Stimulated activated naive CD4-positive, alpha-beta T cell (primary cell): ENCODE data around the gene ADAMTSL5.
"Not testable (repeated sequence)": the region's sequence is repeated elsewhere in the genome, so short reads cannot be mapped to it uniquely, and the experiment has no call there.

ENCODE experiments used
- DNase-seq, 6 experiments: peaks; one replicate each; lab custom pipeline; 2025; lab: John Stamatoyannopoulos, UW

ADAMTSL5 gene

DNA sequence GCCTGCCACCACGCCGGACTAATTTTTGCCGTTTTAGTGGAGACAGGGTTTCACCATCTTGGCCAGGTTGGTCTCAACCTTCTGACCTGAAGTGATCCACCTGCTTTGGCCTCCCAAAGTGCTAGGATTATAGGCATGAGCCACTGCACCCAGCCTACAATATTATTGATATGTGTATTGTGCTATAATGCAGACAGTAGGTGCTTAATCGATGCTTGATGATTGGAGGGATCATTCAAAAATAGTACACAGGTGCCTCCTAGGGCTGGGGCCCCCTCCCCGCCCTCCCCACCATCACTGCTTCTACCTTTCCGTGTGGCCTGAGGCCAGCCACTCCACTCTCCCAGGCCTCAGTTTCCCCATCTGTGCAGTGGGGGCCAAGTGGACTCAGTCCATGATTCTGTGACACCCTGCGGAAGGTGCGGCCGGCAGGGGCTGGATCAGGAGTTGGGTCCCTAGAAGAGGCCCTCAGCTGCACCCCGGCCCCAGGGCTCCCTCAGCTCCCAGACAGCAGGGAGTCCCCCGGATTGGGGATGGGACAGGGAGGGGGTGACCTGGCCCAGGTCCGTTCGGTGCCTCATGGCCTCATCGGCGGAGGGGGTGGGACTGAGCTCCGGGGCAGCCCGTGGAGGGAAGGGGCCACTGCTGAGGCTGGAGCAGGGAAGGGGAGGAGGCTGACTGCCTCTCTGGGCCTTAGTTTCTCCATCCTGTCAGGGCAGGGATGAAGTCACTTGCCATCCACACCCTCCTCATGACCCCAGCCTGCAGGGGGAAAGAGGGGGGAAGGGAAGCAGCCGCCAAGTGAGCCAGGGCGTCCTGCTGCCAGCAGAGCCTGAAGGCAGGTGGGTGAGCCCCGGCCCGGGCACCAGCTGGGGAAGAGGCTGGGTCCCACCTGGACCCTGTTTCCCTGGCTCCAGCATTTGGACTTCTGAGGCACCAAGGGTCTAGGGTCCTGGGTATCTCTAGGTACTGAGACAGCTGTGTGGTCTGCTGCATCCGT is 1.2 kb downstream of the ADAMTSL5 start:
- DNase-seq = no peak

GRCh38 chr19:1510807-1511206 is 2.0 kb downstream of the ADAMTSL5 start:
- DNase-seq = no peak

DNA sequence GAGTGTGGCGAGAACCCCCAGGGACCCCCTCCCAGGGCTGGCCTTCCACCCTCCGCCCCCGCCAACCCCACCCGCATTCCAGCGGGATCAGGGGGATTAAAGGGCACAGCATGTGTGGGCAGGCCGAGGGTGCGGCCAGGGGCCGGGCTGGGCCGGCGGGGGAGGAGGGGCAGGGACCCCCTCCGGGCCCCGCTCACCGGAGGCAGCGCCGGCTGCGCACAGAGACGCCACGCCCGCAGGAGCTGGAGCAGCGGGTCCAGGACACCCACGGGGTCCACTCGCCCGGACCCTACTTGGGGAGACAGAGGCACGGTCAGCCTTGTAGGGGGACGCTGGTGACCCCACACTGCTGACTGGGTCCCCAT is 2.4 kb downstream of the ADAMTSL5 start:
- DNase-seq = no peak

- no peak for DNase-seq
Measured at GRCh38 chr19:1509602-1510441, 3.0 kb downstream of the ADAMTSL5 start.

- no peak for DNase-seq
Measured at GRCh38 chr19:1508507-1508856, 4.3 kb downstream of the ADAMTSL5 start.

DNA sequence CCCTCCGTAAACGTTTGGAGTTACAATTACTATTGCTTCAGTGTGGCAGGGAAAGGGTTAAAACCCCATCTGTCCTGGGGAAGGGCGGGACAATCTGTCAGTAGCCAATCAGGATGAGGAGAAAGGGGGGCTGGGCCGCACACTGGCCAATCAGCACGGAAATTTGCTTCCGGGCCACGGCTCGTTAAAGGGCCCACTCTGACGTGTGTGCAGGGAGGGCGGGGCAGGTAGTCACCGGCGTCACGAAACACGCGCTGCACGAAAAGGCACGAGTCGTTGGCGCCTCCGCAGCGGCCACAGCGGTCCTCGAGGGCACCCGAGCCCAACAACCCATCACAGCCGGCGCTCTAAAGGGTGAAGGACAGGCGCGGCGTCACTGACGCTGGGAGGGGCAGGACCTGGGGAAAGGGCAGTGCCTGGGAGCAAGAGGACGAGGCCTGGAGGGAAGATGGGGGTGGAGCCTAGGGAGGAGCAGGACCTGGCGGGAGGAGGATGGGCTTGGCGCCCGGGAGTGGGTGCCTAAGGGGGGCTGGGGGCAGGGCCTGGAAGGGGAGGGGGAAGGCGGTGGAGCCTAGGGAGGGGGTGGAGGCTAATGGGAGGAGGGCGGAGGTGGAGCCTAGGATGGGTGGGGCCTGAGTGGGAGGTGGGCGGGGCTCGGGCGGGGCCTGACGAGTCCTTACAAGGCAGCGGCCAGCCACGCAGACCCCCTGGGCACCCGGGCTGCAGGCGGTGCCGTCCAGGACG is 4.9 kb downstream of the ADAMTSL5 start:
- peak; percentile 89 to 95 (median 92) for DNase-seq

GRCh38 chr19:1507192-1507660 is 5.6 kb downstream of the ADAMTSL5 start:
- no peak for DNase-seq

GRCh38 chr19:1505991-1506881 is 6.6 kb downstream of the ADAMTSL5 start:
- no peak for DNase-seq

DNA sequence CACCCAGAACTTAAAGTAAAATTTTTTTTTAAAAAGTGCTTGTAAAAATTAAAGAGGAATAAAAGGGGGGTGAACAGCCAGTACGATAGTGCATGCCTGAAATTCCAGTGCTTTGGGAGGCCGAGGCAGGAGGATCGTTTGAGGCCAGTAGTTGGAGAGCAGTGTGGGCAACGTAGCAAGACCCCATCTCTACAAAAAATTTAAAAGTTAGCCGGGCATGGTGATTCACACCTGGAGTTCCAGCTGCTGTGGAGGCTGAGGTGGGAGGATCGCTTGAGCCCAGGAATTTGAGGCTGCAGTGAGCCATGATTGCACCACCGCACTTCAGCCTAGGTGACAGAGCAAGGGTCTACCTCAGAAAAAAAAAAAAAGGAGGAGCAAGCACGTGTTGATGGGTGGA is 7.8 kb downstream of the ADAMTSL5 start:
- no peak for DNase-seq

- DNase-seq = no peak
Measured at GRCh38 chr19:1503925-1504773, 8.7 kb downstream of the ADAMTSL5 start.

GRCh38 chr19:1503089-1503924 is 9.5 kb downstream of the ADAMTSL5 start:
- peak in 4 of 6 experiments; percentile 52 to 60 (median 57) for DNase-seq

DNA sequence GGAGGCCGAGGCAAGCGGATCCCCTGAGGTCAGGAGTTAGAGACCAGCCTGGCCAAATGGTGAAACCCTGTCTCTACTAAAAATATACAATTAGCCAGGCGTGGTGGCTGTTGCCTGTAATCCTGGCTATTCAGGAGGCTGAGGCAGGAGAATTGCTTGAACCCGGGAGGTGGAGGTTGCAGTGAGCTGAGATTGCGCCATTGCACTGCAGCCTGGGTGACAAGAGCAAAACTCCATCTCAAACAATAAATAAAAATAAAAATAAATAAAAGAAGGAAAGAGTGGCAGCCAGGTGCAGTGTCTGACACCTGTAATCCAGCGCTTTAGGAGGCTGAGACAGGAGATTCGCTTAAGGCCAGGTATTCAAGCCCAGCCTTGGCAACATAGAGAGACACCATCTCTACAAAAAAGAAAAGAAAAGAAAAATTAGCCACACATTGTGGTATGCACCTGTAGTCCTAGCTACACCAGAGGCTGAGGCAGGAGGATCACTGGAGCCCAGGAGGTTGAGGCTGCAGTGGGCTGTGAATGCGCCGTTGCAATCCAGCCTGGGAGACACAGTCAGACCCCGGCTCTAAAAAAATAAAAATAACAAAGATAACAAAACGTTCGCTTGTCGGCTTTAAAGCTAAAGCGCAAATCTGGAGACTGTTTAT is 10.3 kb downstream of the ADAMTSL5 start:
- DNase-seq = no peak

- DNase-seq = no peak
Measured at GRCh38 chr19:1501200-1501595, 11.6 kb downstream of the ADAMTSL5 start.

DNA sequence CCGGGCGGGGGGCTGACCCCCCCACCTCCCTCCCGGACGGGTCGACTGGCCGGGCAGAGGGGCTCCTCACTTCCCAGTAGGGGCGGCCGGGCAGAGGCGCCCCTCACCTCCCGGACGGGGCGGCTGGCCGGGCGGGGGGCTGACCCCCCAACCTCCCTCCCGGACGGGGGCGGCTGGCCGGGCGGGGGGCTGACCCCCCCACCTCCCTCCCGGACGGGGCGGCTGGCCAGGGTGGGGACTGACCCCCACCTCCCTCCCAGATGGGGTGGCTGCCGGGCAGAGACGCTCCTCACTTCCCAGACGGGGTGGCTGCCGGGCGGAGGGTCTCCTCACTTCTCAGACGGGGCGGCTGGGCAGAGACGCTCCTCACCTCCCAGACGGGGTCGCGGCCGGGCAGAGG is 13.6 kb downstream of the ADAMTSL5 start:
- DNase-seq = not testable (repeated sequence)

DNA sequence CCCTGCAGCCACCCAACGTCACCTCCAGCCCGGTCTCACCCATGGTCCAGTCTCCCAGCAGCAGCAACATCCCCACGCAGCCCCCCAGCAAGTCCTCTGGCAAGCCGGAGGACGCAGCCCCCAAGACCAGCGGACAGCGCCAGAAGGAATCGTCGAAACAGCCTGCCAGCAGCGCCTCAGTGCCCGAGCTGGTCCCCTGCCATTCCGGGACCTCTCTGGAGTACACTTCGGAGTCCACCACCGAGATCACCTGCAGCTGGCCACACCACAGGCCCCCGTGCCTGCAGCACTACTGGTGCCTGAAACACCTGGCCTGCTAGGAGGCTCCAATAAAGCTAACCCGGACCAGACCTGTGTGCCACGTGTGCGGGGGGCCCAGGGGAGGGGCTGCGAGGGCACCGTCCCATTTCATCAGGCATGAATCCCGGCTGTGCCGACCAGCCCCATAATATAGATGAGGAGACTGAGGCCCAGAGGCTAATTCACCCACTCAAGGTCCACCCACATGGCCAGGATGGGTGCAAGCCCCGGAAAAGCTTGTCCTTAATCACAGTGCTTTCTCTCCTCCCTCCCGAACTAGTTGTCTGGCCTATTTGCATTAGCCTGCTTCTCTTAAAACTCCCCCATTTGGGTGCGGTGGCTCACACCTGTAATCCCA is 15.1 kb downstream of the ADAMTSL5 start:
- no peak for DNase-seq

DNA sequence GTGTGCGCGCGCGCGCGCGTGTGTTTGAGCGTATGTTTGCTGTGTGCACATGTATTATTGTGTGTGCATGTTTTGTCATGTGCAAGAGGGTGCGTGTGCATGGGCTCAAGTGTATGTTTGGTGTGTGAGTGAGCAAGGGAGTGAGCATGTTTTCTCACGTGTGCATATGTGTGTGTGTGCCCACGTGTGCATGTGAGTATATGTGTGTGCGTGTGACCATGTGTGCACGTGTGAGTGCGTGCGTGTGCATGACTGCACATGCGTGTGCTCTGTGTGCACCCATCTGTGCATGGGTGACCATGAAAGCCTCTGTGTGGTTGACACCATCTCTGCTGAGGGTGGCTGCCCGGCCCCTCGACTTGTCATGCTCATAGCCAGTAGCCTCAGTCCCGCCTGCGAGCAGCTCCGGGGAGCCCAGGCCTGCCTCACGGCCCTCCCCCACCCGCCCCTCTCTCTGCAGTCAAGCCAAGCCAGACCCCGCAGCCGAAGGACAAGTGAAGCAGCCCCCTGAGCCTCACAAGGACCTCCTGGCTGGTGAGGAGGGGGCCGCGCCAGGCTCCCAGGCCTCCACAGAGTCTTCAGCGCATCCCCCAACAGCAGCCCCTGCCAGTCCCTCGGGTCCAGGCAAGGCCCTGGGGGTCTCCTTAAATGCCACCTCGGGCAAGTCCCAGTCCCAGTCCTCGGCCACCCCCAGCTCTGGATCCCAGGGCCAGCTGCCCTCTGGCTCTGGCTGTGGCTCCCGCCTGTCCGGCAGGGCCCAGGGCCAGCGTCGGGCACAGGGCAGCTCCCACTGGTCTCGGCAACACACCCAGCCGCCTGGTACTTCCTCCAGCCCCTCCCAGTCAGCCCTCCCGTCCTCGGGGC is 15.9 kb downstream of the ADAMTSL5 start:
- DNase-seq = no peak
